Cardiac muscle cell (in vitro differentiated cells and primary cell): ENCODE measurements around the gene SPINK1. TPM values are rescaled to one million over a fixed set of nuclear protein-coding genes. Genes with fewer than 3 reads are reported as not detected.
A peak's percentile ranks its signal among the peaks of the same experiment; 100 is the strongest.
"Not testable (repeated sequence)": the region's sequence is repeated elsewhere in the genome, so short reads cannot be mapped to it uniquely, and the experiment has no call there.

ENCODE experiments used
- DNase-seq, 2 donors: peaks; one replicate each; pipeline versions ENCODE4 v3.0.0 to v3.0.0-alpha.2; 2010 to 2017; ENCODE audit warnings: low read depth in 1 of 2, low spot score in 1 of 2
- H3K27ac ChIP-seq: fragments of 200-600 bp; sonication (generic); 2 replicates; pipeline ENCODE4 v1.5.1; 2016
- H3K27me3 ChIP-seq: fragments of 200-600 bp; sonication (generic); 2 replicates; pipeline ENCODE4 v1.6.0; 2016; ENCODE audit warnings: control low read depth
- H3K36me3 ChIP-seq: fragments of 200-600 bp; sonication (generic); 2 replicates; pipeline ENCODE4 v1.5.1; 2016; ENCODE audit warnings: control low read depth
- H3K4me1 ChIP-seq: fragments of 200-600 bp; sonication (generic); 2 replicates; pipeline ENCODE4 v1.8.1; 2017; ENCODE audit warnings: low read depth, mild to moderate bottlenecking, mixed run types
- H3K4me3 ChIP-seq: fragments of 200-600 bp; sonication (generic); 2 replicates; pipeline ENCODE4 v1.5.1; 2016; ENCODE audit warnings: mild to moderate bottlenecking
- H3K9me3 ChIP-seq: fragments of 200-600 bp; sonication (generic); 2 replicates; pipeline ENCODE4 v1.5.1; 2017; ENCODE audit warnings: low read depth, mild to moderate bottlenecking, control low read depth
- CTCF ChIP-seq: IDR thresholded peaks from 2 replicates; pipeline ENCODE4 v1.5.1; 2012; ENCODE audit warnings: low read depth, mild to moderate bottlenecking, low read length
- polyA plus RNA-seq: library from polyadenylated mRNA; unstranded; fragments of >200 nt; fragmentation: Nextera tagmentation; extraction: Ambion mirVana; gene quantifications from 2 replicates; pipeline ENCODE4 v1.2.1, GENCODE V29; 2016
- total RNA-seq: library from RNA; depleted of rRNA; stranded (reverse); fragments of >200 nt; gene quantifications from 2 replicates; pipeline ENCODE4 v1.2.3, GENCODE V29; 2016

SPINK1 gene
- total and polyA plus RNA-seq, 2 experiments from 2014 or later = 2.6 TPM; not detected in 1

- no peak overlapping the region for H3K4me3 ChIP-seq
Measured at GRCh38 chr5:147822686-147823491, 8.6 kb downstream of the SPINK1 start.

GRCh38 chr5:147822222-147822621, 9.2 kb downstream of the SPINK1 start:
- H3K9me3 ChIP-seq, DNase-seq, H3K27ac ChIP-seq, H3K27me3 ChIP-seq, H3K36me3 ChIP-seq, H3K4me1 ChIP-seq, H3K4me3 ChIP-seq: not testable (repeated sequence)

More at GRCh38 chr5:147822686-147823491, 8.6 kb downstream of the SPINK1 start:
- Histone ChIP-seq H3K36me3 (no peaks in the 10 kb centered on the region), H3K27ac (no peak overlapping the region), H3K9me3 (no peaks in the 10 kb centered on the region), H3K27me3 (no peaks in the 10 kb centered on the region), H3K4me1 (no peaks in the 10 kb centered on the region)
- DNase-seq = peak; percentile 82
- peak; percentile 89 for TF ChIP-seq CTCF

GRCh38 chr5:147821766-147822165, 9.7 kb downstream of the SPINK1 start:
- H3K27me3 ChIP-seq = no peaks in the 10 kb centered on the region
- no peak overlapping the region for H3K27ac ChIP-seq

GRCh38 chr5:147819261-147819770, 12.2 kb downstream of the SPINK1 start:
- DNase-seq = no peak
- TF ChIP-seq CTCF = no peak
- no peaks in the 10 kb centered on the region for H3K9me3 ChIP-seq
- H3K27ac ChIP-seq = no peak overlapping the region
- no peaks in the 10 kb centered on the region for H3K4me1 ChIP-seq
- H3K27me3 ChIP-seq = no peaks in the 10 kb centered on the region
- no peak overlapping the region for H3K4me3 ChIP-seq
- no peaks in the 10 kb centered on the region for H3K36me3 ChIP-seq

More at GRCh38 chr5:147821766-147822165, 9.7 kb downstream of the SPINK1 start:
- no peaks in the 10 kb centered on the region for H3K9me3 ChIP-seq
- no peak overlapping the region for H3K4me3 ChIP-seq
- no peak for TF ChIP-seq CTCF
- no peaks in the 10 kb centered on the region for H3K36me3 ChIP-seq
- DNase-seq = no peak
- H3K4me1 ChIP-seq = no peaks in the 10 kb centered on the region

- peak in 1 of 2 donors; percentile 7 for DNase-seq
- Histone ChIP-seq H3K36me3 (no peaks in the 10 kb centered on the region), H3K27ac (no peak overlapping the region), H3K4me3 (no peak overlapping the region), H3K27me3 (no peaks in the 10 kb centered on the region), H3K4me1 (no peaks in the 10 kb centered on the region), H3K9me3 (no peaks in the 10 kb centered on the region)
- TF ChIP-seq CTCF = no peak
Measured at GRCh38 chr5:147818290-147818689, 13.2 kb downstream of the SPINK1 start.

GRCh38 chr5:147813696-147814095, 17.8 kb downstream of the SPINK1 start:
- TF ChIP-seq CTCF = no peak
- Histone ChIP-seq H3K36me3 (no peaks in the 10 kb centered on the region), H3K27me3 (no peaks in the 10 kb centered on the region), H3K9me3 (no peaks in the 10 kb centered on the region), H3K4me3 (no peak overlapping the region), H3K27ac (no peak overlapping the region), H3K4me1 (no peaks in the 10 kb centered on the region)
- DNase-seq = no peak
